Tongue (tissue), 2 donors: ENCODE measurements around the gene RIT2. TPM values are rescaled to one million over a fixed set of nuclear protein-coding genes. Genes with fewer than 3 reads are reported as not detected.
"Not testable (repeated sequence)": the region's sequence is repeated elsewhere in the genome, so short reads cannot be mapped to it uniquely, and the experiment has no call there.

Experiments
- DNase-seq: peaks from one replicate; pipeline ENCODE4 v3.0.0-alpha.2; 2015
- total RNA-seq: library from RNA; depleted of rRNA; stranded (reverse); fragments of >200 nt; gene quantifications from one replicate; pipeline ENCODE4 v1.2.3, GENCODE V29; 2014

RIT2 gene
- total RNA-seq, 1 donor from 2014 or later: not detected

- DNase-seq: no peak
Measured at GRCh38 chr18:42752916-42753315, 362.6 kb downstream of the RIT2 start.

- DNase-seq: no peak
Measured at GRCh38 chr18:42746794-42747193, 368.7 kb downstream of the RIT2 start.

GRCh38 chr18:42745931-42746330 is 369.6 kb downstream of the RIT2 start:
- DNase-seq: no peak

DNA sequence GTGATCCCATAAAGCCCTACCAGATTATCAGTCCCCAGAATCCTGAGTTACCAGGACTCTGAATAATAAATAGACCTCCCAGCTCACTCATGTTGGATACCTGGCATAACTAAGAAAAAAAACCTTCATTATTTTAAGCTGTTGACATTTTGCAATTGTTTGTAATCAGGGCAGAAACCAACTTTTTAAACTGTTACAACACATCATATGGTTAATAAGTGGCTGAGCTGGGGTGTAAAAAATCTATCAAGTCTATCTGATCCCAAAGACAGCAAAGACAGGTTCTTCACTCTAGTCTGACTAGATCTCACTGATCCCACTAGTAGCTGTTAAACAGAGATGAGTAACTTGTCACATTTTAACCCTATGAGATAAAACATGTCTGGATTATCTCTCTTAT is 370.3 kb downstream of the RIT2 start:
- no peak for DNase-seq

GRCh38 chr18:42743373-42744138 is 371.9 kb downstream of the RIT2 start:
- no peak for DNase-seq

DNA sequence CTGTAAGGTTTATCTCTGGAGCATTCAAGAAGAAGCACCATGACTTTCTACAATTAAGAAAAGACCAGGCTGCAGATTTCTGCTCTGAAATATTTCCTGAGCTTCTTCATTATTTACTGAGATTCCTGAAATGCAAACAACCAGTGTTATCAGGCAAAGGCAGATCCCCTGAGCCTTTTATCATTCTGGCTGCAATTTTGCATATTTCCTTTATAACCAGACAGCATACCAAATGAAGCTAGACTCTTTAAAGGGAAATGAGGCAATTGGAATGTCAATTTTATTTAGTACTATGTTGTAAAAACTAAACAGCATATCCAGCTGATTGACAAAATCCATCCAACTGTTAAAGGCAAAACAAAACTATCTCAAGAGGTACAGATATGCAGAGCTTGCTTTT is 372.5 kb downstream of the RIT2 start:
- no peak for DNase-seq

- DNase-seq: no peak
Measured at GRCh38 chr18:42742474-42742873, 373.0 kb downstream of the RIT2 start.

DNA sequence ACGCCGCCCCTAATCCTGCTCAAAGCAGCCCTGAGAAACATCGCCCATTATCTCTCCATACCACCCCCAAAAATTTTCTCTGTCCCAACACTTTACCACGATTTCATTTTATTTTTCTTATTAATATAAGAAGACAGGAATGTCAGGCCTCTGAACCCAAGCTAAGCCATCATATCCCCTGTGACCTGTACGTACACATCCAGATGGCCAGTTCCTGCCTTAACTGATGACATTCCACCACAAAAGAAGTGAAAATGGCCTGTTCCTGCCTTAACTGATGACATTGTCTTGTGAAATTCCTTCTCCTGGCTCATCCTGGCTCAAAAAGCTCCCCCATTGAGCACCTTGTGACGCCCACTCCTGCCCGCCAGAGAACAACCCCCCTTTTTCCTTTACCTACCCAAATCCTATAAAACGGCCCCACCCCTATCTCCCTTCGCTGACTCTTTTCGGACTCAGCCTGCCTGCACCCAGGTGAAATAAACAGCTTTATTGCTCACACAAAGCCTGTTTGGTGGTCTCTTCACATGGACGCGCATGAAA is 373.6 kb downstream of the RIT2 start:
- not testable (repeated sequence) for DNase-seq

- not testable (repeated sequence) for DNase-seq
Measured at GRCh38 chr18:42741299-42741698, 374.2 kb downstream of the RIT2 start.

GRCh38 chr18:42736074-42736473 is 379.4 kb downstream of the RIT2 start:
- no peak for DNase-seq

GRCh38 chr18:42734520-42734919 is 381.0 kb downstream of the RIT2 start:
- DNase-seq: no peak

GRCh38 chr18:42730272-42730671 is 385.2 kb downstream of the RIT2 start:
- no peak for DNase-seq

- DNase-seq: peak; percentile 4
Measured at GRCh38 chr18:42719221-42719620, 396.3 kb downstream of the RIT2 start.

DNA sequence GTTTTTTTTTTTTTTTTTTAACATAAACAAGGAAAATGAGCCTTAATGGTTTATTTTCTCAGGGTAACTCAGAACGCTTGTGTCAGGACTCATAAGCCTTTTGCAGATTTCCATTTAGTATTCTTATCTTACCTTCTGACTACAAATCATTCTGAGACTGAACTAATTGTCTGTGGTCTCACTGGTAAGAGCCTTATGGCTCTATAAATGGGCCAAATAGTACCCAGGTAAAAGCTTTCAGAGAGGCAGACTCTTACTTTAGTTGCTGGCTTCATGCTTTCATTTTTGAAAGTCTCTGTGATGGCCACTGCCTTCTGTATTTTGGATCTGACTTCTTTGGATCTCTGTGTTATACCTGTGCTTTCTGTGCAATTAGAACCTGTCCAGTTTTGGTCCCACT is 403.4 kb downstream of the RIT2 start:
- no peak for DNase-seq

DNA sequence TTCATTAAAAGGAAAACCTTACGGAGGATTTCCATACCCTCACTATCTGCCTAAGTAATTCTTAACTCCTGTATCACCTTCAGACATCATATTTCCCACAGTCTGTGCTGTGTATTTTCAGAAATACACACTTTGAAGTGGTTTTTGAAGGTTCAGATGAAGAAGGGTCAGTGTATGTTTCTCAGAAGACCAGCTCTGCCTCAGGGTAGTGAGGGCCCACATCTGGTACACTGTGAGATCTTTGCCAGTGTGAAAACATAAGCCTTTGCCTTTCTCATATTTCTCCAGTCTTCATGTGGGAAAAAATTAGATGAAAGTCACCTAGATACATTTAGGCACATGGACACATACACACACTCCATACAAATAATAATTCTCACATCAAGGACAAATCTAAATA is 408.4 kb downstream of the RIT2 start:
- no peak for DNase-seq

DNA sequence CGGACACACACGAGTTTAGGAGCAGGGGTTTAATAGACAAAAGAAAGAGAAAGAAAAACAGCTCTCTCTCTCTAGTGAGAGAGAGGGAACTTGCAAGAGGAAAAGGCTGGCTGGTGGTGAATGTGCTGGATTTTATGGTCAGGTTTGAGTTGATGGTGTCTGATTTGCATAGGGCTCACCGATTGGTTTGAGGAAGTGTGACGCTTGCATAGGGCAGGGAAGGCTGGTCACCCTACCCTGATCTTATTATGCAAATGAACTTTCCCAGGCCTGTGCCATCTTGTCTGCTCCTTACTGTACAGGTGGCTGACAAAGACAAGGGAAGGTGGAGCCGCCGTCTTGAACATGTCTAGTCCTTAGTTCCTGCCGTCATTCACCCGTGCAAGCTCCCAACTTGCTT is 408.9 kb downstream of the RIT2 start:
- peak; percentile 75 for DNase-seq

- no peak for DNase-seq
Measured at GRCh38 chr18:42706029-42706608, 409.4 kb downstream of the RIT2 start.

Other genes with a start within 250 kb of the RIT2 start
- gene SYT4, start 161.8 kb upstream of the RIT2 start, total RNA-seq: 1.2 TPM